ENCODE results near the gene TGFBR3L.

Gene TGFBR3L

DNA sequence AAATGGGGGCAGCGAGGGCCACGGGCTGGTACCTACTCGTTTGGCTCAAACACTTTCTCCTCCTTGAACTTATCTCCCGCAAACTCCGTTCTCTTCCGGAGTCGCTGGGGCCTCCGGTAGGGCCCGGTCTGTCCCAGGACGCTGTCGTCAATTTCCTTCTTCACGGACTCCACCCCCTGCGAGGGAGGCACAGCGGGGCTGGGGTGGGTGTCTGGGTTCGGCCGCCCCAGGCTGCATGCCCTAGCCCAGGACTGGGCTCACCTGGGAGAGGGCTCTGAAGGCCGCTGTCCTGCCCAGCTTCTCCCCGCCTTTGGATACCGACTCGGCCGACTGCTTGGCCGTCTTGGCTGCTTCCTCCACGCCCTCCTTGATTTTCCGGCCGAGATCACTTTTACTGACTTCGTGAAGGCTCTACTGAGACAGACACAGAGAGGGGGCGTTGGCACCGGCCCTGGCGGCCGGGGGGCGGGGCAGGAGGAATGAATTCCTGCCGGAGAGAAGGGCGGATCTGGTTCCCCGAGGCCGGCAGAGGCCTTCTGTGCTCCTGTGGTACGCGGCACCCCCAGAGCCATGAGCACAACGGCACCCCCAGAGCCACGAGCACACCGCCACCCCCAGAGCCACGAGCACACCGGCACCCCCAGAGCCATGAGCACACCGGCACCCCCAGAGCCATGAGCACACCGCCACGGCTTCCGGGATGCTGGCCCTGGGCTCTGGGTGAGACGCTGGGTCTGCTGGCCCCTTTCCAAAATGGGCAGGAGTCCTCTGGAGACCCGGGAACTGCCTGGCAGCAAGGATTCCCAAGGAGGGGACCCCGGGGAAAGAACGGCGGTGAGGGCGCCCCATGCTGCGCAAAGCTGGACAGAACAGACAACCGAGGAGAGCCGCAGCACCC is 19.4 kb downstream of the TGFBR3L start:
- TF ChIP-seq ZFX (IDR thresholded peaks at IDR 0.05; ENCODE audit: borderline replicate concordance), result no peak
- TF ChIP-seq, protein P1, sequence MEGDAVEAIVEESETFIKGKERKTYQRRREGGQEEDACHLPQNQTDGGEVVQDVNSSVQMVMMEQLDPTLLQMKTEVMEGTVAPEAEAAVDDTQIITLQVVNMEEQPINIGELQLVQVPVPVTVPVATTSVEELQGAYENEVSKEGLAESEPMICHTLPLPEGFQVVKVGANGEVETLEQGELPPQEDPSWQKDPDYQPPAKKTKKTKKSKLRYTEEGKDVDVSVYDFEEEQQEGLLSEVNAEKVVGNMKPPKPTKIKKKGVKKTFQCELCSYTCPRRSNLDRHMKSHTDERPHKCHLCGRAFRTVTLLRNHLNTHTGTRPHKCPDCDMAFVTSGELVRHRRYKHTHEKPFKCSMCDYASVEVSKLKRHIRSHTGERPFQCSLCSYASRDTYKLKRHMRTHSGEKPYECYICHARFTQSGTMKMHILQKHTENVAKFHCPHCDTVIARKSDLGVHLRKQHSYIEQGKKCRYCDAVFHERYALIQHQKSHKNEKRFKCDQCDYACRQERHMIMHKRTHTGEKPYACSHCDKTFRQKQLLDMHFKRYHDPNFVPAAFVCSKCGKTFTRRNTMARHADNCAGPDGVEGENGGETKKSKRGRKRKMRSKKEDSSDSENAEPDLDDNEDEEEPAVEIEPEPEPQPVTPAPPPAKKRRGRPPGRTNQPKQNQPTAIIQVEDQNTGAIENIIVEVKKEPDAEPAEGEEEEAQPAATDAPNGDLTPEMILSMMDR (IDR thresholded peaks at IDR 0.05), result no peak
- no peak overlapping the region for H3K27ac ChIP-seq

DNA sequence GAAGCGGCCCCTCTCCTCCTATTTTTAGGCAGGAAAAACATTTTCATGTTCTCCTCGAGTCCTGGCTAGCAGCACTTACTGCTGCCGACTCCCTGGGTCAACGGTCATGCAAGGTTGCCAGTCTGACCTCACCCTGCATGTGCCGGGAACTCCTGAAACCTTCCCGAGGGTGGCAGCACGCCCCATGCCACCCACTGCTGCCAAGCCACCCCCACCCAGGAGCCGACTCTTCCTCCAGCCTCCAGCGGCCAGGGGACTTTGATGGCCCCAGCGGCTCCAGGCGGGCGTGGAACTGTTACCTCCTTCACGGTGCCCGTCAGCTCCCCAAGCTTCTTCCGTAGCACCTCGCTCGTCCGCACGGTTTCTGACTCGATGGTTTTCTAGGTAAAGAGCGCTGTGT is 20.1 kb downstream of the TGFBR3L start:
- no peak overlapping the region for H3K27ac ChIP-seq
- TF ChIP-seq, protein P1 (IDR thresholded peaks at IDR 0.05), result no peak
- TF ChIP-seq ZFX (IDR thresholded peaks at IDR 0.05; ENCODE audit: borderline replicate concordance), result no peak

DNA sequence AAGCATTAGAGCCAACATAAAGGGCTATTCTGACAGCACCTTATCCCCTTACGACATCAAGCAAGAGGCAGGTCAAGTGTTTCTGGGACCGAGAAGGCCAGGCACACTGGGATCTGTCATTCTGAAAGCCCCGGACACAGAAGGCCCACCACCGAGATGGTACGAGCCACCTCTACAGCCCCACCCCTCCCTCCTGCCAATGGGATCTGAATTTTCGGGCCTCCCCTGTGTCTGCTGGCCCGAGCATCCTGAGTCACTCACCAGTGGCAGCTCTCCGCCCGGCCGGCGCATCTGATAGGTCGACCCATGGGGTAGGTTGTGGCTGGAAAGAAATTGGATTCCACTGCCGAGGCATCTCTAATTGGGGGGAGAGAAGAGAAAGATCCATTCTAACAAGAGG is 26.2 kb downstream of the TGFBR3L start:
- TF ChIP-seq ZFX (IDR thresholded peaks at IDR 0.05; ENCODE audit: borderline replicate concordance), result no peak
- no peak overlapping the region for H3K27ac ChIP-seq

DNA sequence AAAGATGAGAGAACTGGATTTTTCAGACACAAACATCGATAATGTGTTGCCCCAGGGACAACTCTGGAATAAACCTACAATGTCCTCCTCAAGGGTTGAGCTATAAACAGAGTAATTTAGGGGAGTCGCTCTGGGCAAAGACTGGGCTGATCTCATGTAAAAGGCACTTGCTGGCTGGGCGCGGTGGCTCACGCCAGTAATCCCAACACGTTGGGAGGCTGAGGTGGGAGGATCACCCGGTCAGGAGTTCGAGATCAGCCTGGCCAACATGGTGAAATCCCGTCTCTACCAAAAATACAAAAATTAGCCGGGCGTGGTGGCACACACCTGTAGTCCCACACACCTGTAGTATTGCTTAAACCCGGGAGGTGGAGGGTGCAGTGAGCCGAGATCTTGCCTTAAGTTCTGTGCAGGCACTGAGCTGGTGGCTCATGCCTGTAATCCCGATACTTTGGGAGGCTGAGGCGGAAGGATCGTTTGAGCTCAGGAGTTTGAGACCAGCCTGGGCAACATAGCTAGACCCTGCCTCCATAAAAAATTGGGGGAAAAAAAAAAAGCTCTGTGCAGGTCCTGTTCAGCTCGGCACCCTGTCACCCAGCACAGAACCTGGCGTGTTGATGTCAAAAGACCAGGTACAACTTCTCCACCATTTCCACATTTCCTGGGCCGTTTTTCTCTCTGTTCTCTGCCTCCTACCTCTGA is 27.4 kb downstream of the TGFBR3L start:
- H3K27ac ChIP-seq, result peak overlapping the region; percentile 84; the same call in 1 of the 2 replicates
- TF ChIP-seq, protein P1 (IDR thresholded peaks at IDR 0.05), result no peak
- TF ChIP-seq ZFX (IDR thresholded peaks at IDR 0.05; ENCODE audit: borderline replicate concordance), result no peak

DNA sequence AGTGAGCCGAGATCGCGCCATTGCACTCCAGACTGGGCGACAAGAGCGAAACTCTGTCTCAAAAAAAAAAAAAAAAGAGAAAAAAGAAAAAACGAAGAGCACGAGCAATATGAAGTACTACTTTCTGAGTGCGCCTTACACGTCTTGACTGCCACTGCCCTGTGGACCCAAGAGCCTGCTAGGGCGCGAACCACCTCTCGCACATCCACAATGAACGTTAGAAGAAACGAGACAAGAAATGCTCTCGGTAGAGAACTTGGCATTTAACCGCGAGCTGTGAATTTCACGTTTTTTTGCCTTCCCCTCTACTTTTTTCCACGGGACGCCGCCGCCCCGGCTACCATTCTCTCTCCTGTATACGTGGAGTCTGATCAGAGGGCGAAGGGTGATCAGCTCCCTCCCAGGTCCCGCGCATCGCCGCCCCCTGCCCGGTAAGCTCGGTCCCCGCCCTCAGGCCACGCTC is 28.4 kb downstream of the TGFBR3L start:
- H3K27ac ChIP-seq, result peak overlapping the region; percentile 84
- TF ChIP-seq ZFX (IDR thresholded peaks at IDR 0.05; ENCODE audit: borderline replicate concordance), result no peak
- TF ChIP-seq, protein P1 (IDR thresholded peaks at IDR 0.05), result no peak

DNA sequence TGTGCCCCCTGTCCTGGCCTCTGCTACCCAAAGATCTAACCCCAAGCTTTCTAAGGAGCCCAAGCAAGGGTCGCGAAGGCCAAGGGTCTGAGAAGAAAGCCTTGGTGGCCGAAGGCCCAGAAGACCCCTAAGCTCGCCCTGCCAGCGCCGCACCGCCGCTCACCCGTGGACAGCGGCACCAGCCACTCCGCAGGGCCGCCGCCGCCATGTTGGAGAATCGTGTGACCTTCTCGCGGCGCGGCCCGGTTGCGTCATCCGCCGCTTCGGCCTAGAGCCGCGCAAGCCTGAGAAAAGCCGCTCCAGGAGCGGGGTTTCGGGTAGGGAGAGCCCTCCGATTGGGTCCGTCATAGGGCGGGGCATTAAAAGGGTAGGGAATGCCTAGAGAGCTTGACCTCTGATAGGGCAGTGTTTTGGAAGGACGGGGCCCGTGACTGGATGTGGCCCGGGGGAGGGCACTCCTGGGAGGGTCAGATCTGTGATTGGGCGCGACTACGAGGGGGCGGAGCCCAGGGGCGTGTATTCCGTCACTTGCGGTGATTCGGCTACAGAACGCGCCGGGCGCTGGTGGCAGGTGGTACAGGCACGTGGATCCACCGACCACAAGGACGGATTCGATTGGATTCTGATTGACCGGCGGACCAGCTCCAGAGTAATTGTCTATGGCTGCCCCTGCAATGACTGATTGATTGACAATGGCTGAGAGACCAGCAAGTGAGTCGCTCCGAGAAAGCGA is 29.0 kb downstream of the TGFBR3L start, which contains the start of gene TIMM44:
TSS of gene TIMM44 (minus strand) at position 223 of the 733 bp plus-strand sequence. CDS start at position 208, 15 bp downstream.
- TF ChIP-seq, protein P1 (IDR thresholded peaks at IDR 0.05), result no peak
- TF ChIP-seq ZFX (IDR thresholded peaks at IDR 0.05; ENCODE audit: borderline replicate concordance), result no peak

DNA sequence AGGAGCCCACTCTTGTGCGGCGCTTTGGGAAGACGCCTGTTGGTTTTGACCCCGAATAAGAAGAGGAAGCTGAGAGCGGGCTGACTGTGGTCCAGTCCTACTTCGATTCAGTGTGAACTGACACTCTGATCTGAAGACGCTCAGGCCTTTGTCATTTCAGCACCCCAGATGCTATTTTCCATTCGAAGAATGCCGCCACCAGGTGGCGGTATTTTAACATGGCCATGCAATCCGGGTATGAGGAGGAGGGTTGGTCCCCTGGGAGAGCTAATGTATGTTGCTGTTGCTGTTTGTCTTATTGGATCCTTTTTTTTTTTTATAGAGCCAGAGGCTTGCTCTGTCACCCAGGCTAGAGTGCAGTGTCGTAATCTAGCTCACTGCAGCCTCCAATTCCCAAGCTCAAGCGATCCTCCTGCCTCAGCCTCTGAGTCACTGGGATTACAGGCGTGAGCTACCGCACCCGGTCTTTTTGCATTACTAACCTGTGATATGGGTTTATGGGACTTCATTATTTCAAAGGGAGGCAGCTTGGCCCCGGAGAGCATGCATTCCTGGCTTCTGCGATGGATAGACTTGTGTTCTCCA is 29.6 kb downstream of the TGFBR3L start:
- H3K27ac ChIP-seq, result peak overlapping the region; percentile 84
- TF ChIP-seq, protein P1 (IDR thresholded peaks at IDR 0.05), result peak; percentile 92
- TF ChIP-seq ZFX (IDR thresholded peaks at IDR 0.05; ENCODE audit: borderline replicate concordance), result no peak

More for the DNA sequence above, 29.0 kb downstream of the TGFBR3L start, which contains the start of gene TIMM44:
- H3K27ac ChIP-seq, result peak within 1 kb of the TSS; percentile 84

Data from 22Rv1 (cell line).